ENCODE results near the gene PLAAT3.
"Not testable (repeated sequence)": the region's sequence is repeated elsewhere in the genome, so short reads cannot be mapped to it uniquely, and the experiment has no call there.

PLAAT3 gene

DNA sequence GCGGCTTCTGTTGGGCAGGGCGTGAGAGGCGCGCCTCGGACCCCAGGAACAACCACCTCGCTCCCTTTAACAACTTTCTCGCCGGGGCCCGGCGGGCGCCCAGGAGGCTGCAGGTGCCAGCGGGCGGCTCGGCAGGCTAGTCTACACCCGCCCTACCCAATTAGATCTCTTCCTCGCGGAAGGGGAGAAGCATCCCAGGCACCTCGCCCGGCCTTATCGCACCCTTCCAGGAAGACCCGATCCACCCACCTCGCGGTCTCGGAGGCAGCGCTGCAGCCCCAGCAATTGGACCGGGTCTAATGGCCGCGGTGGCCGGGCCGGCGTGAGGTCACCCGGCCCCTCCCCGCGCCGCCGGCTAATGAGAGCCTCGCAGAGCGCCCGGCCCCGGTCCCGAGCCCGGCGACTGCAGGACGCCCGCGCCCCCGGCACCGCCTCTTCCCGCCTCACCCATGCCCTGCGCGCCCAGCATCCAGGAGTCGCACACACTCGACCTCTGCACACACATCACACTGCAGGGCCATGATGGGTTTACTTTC lies at the start of gene PLAAT3:
Gene PLAAT3, minus strand, starts transcription at position 298 of the 536 bp plus-strand sequence. CDS start 419 bp downstream, outside the sequence.
- ATAC-seq, result peak; percentile 86
- Mint-ChIP-seq H3K27ac (peak within 1 kb of the TSS; percentile 65), H3K4me3 (peak within 1 kb of the TSS; percentile 87), H3K4me1 (peaks cover 35% of the 10 kb centered on the region), H3K9me3 (no peaks in the 10 kb centered on the region), H3K27me3 (no peaks in the 10 kb centered on the region), H3K36me3 (no peaks in the 10 kb centered on the region)

GRCh38 chr11:63663809-63664208 lies 49.6 kb upstream of the PLAAT3 start:
- no peak for ATAC-seq
- Mint-ChIP-seq H3K27ac (no peak overlapping the region), H3K36me3 (no peaks in the 10 kb centered on the region), H3K4me3 (no peak overlapping the region), H3K27me3 (no peaks in the 10 kb centered on the region), H3K9me3 (no peaks in the 10 kb centered on the region), H3K4me1 (peaks cover 25% of the 10 kb centered on the region)

- Mint-ChIP-seq H3K9me3 (no peaks in the 10 kb centered on the region), H3K4me1 (peaks cover 13% of the 10 kb centered on the region), H3K36me3 (peaks cover 7% of the 10 kb centered on the region), H3K27ac (no peak overlapping the region), H3K27me3 (no peaks in the 10 kb centered on the region), H3K4me3 (no peak overlapping the region)
- no peak for ATAC-seq
Observed at GRCh38 chr11:63660972-63661371, 46.7 kb upstream of the PLAAT3 start.

- Mint-ChIP-seq H3K27me3 (no peaks in the 10 kb centered on the region), H3K4me1 (no peaks in the 10 kb centered on the region), H3K27ac (no peak overlapping the region), H3K4me3 (no peak overlapping the region), H3K36me3 (peaks cover 51% of the 10 kb centered on the region), H3K9me3 (no peaks in the 10 kb centered on the region)
- no peak for ATAC-seq
Observed at GRCh38 chr11:63652671-63653070, 38.4 kb upstream of the PLAAT3 start.

DNA sequence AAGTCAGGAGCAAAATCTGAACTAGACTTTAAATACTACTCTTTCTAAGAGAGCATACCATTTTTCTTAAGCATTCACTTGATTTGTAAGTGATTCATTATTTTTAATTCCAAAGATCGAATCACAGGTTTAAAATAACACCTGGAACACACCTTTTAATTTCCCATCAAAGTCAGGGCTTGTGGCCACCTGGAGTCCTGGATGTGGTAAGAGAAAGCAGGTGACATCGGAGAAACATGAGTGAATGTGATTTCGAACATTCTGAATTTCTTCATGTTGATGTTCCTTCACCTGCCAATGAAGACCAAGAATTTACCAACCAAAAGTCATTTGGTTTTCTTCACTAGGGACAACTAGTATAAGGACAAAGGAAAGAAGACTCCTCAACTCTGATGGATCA lies 29.0 kb upstream of the PLAAT3 start:
- Mint-ChIP-seq H3K27ac (no peak overlapping the region), H3K27me3 (no peaks in the 10 kb centered on the region), H3K9me3 (no peaks in the 10 kb centered on the region), H3K4me3 (no peak overlapping the region), H3K36me3 (peaks cover 64% of the 10 kb centered on the region), H3K4me1 (no peaks in the 10 kb centered on the region)
- ATAC-seq, result no peak

- H3K36me3 Mint-ChIP-seq, result peaks cover 52% of the 10 kb centered on the region
- H3K27me3 Mint-ChIP-seq, result no peaks in the 10 kb centered on the region
- H3K4me1 Mint-ChIP-seq, result no peaks in the 10 kb centered on the region
- no peak overlapping the region for H3K27ac Mint-ChIP-seq
- H3K4me3 Mint-ChIP-seq, result no peak overlapping the region
- H3K9me3 Mint-ChIP-seq, result no peaks in the 10 kb centered on the region
- ATAC-seq, result no peak
Observed at GRCh38 chr11:63641727-63642126, 27.5 kb upstream of the PLAAT3 start.

DNA sequence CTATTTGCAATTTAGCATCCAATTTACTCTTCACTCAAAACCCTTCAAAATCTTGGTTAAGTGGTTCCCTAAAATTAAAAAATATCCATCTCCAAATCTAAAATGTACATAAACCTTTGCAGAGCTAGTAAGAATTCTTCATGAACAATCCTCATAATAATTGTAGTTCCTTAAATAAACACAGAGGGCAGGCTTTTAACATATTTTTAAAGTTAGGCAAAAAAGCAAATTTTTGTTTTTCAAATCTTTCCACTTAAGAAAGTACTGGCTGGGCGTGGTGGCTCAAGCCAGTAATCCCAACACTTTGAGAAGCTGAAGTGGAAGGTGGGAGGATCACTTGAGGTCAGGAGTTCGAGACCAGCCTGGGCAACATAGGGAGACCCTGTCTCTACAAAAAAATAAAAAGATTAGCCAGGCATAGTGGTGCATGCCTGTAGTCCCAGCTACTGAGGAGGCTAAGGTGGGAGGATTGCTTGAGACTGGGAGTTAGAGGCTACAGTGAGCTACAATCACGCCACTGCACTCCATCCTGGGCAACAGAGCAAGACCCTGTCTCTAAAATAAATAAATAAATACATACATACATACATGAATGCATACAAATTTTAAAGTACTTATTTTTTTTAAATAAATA lies 25.1 kb upstream of the PLAAT3 start:
- peaks cover 42% of the 10 kb centered on the region for H3K36me3 Mint-ChIP-seq
- ATAC-seq, result no peak

GRCh38 chr11:63638436-63638835 lies 24.2 kb upstream of the PLAAT3 start:
- peaks cover 37% of the 10 kb centered on the region for H3K36me3 Mint-ChIP-seq
- ATAC-seq, H3K27ac Mint-ChIP-seq: not testable (repeated sequence)

More for the DNA sequence above, 25.1 kb upstream of the PLAAT3 start:
- Mint-ChIP-seq H3K4me1 (no peaks in the 10 kb centered on the region), H3K4me3 (no peak overlapping the region), H3K27ac (no peak overlapping the region), H3K27me3 (no peaks in the 10 kb centered on the region), H3K9me3 (no peaks in the 10 kb centered on the region)

GRCh38 chr11:63635762-63636465 lies 21.7 kb upstream of the PLAAT3 start:
- H3K4me3 Mint-ChIP-seq, result no peak overlapping the region
- H3K36me3 Mint-ChIP-seq, result peaks cover 35% of the 10 kb centered on the region
- no peaks in the 10 kb centered on the region for H3K9me3 Mint-ChIP-seq
- H3K27me3 Mint-ChIP-seq, result no peaks in the 10 kb centered on the region
- peak; percentile 55 for ATAC-seq
- H3K4me1 Mint-ChIP-seq, result peaks cover 10% of the 10 kb centered on the region
- no peak overlapping the region for H3K27ac Mint-ChIP-seq

More at GRCh38 chr11:63638436-63638835, 24.2 kb upstream of the PLAAT3 start:
- H3K27me3 Mint-ChIP-seq, H3K4me3 Mint-ChIP-seq, H3K9me3 Mint-ChIP-seq, H3K4me1 Mint-ChIP-seq: not testable (repeated sequence)

- H3K4me3 Mint-ChIP-seq, result no peak overlapping the region
- H3K9me3 Mint-ChIP-seq, result no peaks in the 10 kb centered on the region
- H3K36me3 Mint-ChIP-seq, result peaks cover 43% of the 10 kb centered on the region
- no peak for ATAC-seq
- H3K4me1 Mint-ChIP-seq, result peaks cover 10% of the 10 kb centered on the region
- no peaks in the 10 kb centered on the region for H3K27me3 Mint-ChIP-seq
- no peak overlapping the region for H3K27ac Mint-ChIP-seq
Observed at GRCh38 chr11:63629426-63629825, 15.2 kb upstream of the PLAAT3 start.

DNA sequence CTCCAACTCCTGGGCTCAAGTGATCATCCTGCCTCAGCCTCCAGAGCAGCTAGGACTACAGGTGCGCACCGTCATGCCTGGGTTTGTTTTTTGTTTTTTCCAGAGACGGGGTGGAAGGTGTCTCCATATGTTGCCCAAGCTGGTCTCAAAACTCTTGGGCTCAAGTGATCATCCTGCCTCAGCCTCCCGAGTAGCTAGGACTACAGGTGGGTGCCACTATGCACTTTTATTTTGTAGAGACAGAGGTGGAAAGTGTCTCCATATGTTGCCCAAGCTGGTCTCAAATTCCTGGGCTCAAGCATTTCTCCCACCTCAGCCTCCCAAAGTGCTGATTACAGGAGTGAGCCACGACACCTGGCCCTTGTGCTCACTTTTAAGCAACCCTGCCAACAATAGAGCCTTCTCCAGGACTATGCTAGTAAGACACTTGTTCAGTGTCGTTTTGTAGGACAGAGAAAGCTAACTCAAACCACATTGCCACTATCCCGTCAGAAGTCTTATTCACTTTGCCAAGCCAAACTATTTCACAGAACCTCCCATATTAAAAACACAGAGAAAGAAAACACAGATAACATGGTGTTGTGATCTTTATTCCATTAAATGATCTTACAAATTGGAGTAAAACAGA lies 9.4 kb upstream of the PLAAT3 start:
- Mint-ChIP-seq H3K27me3 (no peaks in the 10 kb centered on the region), H3K36me3 (peaks cover 2% of the 10 kb centered on the region), H3K27ac (no peak overlapping the region), H3K4me1 (peaks cover 10% of the 10 kb centered on the region), H3K9me3 (no peaks in the 10 kb centered on the region), H3K4me3 (no peak overlapping the region)
- ATAC-seq, result no peak

DNA sequence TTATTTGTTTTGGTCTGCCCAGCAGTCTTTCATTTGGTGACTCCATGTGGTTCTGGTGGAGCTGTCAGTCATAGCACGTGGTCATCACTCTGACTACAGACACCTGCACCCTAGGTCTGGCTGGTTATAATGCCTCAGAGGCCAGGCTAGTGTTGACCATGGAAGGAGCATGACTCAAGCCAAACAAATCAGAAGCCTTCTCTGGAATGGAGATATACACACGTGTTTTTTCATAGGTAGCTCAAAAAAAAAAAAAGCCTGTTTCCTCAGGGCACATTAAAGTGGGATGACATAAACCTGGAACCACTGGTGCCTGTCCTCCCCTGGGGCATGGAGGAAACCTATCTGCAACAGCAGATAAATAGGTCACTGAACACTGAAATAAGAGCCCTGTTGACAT lies 8.1 kb upstream of the PLAAT3 start:
- H3K36me3 Mint-ChIP-seq, result no peaks in the 10 kb centered on the region
- no peak overlapping the region for H3K4me3 Mint-ChIP-seq
- peaks cover 10% of the 10 kb centered on the region for H3K4me1 Mint-ChIP-seq
- ATAC-seq, result no peak
- H3K27ac Mint-ChIP-seq, result no peak overlapping the region
- no peaks in the 10 kb centered on the region for H3K27me3 Mint-ChIP-seq
- H3K9me3 Mint-ChIP-seq, result no peaks in the 10 kb centered on the region

DNA sequence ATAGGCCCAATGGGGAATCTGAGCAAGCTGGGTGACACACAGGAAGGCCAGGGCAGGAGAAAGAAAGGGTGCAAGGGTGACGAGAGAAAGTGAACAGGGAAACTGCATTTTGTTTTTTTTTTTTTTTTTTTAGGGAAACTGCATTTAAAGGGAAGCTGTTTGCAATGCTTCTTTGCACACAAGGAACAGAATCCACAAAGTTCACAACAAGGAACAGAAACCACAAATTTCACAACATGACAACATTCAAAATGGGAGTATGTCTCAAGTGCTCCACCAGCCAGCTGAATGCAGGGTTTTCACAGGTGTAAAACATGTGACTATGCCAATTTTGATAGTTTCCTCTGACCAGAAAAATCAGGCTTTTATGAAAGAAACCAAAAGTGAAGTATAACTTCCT lies 6.8 kb upstream of the PLAAT3 start:
- Mint-ChIP-seq H3K27me3 (no peaks in the 10 kb centered on the region), H3K27ac (no peak overlapping the region), H3K4me3 (no peak overlapping the region), H3K4me1 (peaks cover 10% of the 10 kb centered on the region), H3K9me3 (no peaks in the 10 kb centered on the region), H3K36me3 (no peaks in the 10 kb centered on the region)
- no peak for ATAC-seq

- Mint-ChIP-seq H3K27me3 (no peaks in the 10 kb centered on the region), H3K9me3 (no peaks in the 10 kb centered on the region), H3K4me3 (no peak overlapping the region), H3K4me1 (peaks cover 10% of the 10 kb centered on the region), H3K36me3 (no peaks in the 10 kb centered on the region), H3K27ac (no peak overlapping the region)
- ATAC-seq, result no peak
Observed at GRCh38 chr11:63619967-63620366, 5.7 kb upstream of the PLAAT3 start.

GRCh38 chr11:63617686-63618085 lies 3.5 kb upstream of the PLAAT3 start:
- H3K4me1 Mint-ChIP-seq, result peaks cover 22% of the 10 kb centered on the region
- not testable (repeated sequence) for H3K4me3 Mint-ChIP-seq, H3K9me3 Mint-ChIP-seq, ATAC-seq, H3K27me3 Mint-ChIP-seq, H3K27ac Mint-ChIP-seq, H3K36me3 Mint-ChIP-seq

Measured in stimulated activated memory B cell treated with anti-CD40 and anti-IgM and Interleukin-4, amounts not matched to agents 10 μg/mL and 1 μg/mL and 100 μg/mL, for 72 hours (primary cell).